Epithelial cell of esophagus (primary cell): ENCODE results near the gene HSPB3.
"Not testable (repeated sequence)": the region's sequence is repeated elsewhere in the genome, so short reads cannot be mapped to it uniquely, and the experiment has no call there.

Experiments used
- DNase-seq: peaks from one replicate; pipeline ENCODE4 v3.0.0; 2010; ENCODE audit warnings: low read depth
- H3K4me3 ChIP-seq: 2 replicates; pipeline ENCODE4 v1.5.1; 2011; ENCODE audit warnings: mild to moderate bottlenecking, low read length, control low read depth
- TF ChIP-seq, protein P1 (sequence below): IDR thresholded peaks from 2 replicates; pipeline ENCODE4 v1.5.1; 2011; ENCODE audit warnings: low read depth, mild to moderate bottlenecking, low read length, control low read depth, inconsistent platforms; ENCODE audit not compliant: insufficient read depth; ENCODE audit errors: missing control alignments

Gene HSPB3

DNA sequence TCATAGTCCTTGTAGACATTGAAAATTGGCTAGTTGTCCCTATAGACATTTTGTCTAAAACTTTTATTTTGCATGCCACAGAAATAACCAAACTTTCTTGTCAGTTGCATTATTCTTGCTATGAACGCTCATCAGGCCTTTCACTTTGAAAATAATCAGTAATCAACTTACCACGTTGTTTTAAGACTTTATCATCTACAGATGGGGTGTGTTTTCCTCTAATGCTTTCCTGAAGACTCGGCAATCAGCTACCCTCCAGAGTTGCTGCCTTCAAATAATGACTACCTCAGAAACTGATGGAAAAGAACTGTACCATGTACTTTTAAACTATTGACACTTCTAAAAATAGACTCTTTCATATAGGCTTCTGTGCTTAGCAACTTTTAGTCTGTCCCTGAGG, 33.5 kb upstream of the HSPB3 start:
- DNase-seq = no peak
- no peak overlapping the region for H3K4me3 ChIP-seq
- TF ChIP-seq, protein P1, sequence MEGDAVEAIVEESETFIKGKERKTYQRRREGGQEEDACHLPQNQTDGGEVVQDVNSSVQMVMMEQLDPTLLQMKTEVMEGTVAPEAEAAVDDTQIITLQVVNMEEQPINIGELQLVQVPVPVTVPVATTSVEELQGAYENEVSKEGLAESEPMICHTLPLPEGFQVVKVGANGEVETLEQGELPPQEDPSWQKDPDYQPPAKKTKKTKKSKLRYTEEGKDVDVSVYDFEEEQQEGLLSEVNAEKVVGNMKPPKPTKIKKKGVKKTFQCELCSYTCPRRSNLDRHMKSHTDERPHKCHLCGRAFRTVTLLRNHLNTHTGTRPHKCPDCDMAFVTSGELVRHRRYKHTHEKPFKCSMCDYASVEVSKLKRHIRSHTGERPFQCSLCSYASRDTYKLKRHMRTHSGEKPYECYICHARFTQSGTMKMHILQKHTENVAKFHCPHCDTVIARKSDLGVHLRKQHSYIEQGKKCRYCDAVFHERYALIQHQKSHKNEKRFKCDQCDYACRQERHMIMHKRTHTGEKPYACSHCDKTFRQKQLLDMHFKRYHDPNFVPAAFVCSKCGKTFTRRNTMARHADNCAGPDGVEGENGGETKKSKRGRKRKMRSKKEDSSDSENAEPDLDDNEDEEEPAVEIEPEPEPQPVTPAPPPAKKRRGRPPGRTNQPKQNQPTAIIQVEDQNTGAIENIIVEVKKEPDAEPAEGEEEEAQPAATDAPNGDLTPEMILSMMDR = no peak

DNA sequence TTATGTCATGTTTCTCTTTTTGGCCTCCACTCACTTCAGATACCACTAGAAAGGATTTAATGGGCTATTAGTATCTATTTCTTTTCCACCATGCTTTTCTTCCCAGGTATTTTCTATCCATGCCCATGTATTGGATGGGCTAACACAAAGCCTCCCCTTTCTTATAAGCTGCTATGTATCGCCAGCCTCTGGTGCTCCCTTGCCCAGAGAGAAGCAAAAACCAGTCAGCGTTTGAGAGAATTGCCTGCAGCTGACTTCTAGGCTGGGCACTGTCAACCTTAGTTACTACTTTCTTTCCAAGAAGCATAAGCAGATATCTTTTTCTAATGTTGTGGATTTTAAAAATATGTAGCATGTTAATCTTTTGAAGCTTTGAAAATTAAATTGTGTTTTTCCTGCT, 30.2 kb upstream of the HSPB3 start:
- TF ChIP-seq, protein P1 = no peak
- DNase-seq = no peak
- no peak overlapping the region for H3K4me3 ChIP-seq

DNA sequence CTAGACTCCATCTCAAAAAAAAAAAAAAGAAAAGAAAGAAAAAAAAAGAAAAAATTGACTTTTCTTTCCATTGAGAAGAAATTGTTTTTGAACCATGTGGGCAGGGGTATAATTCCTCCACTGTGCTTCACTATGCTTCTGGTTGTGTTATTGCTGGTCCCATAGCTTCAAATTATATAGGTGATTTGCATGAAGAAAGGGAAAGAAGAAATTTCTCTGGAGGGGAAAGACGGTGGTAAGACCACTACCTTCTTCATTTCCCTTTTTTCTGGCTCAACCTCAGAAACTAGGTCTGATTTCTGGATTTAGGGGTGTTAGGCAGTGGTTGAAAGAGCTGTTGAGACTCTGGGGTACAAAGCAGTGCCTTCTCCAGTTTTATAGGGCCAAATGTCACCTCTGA, 29.3 kb upstream of the HSPB3 start:
- TF ChIP-seq, protein P1 = no peak
- H3K4me3 ChIP-seq = no peak overlapping the region
- DNase-seq = no peak

DNA sequence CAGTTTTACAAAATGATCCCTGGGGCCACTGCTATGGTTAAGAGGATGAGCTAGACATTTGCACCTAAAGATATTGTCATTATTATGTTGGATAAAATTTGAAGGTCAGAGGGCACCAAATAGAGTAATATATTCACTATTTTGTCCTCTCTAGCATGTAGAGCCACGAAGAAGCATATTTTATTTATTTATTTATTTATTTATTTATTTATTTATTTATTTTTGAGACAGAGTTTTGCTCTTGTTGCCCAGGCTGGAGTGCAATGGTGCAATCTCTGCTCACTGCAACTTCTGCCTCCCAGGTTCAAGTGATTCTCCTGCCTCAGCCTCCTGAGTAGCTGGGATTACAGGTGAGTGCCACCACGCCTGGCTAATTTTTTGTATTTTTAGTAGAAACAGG, 20.8 kb upstream of the HSPB3 start:
- not testable (repeated sequence) for H3K4me3 ChIP-seq

DNA sequence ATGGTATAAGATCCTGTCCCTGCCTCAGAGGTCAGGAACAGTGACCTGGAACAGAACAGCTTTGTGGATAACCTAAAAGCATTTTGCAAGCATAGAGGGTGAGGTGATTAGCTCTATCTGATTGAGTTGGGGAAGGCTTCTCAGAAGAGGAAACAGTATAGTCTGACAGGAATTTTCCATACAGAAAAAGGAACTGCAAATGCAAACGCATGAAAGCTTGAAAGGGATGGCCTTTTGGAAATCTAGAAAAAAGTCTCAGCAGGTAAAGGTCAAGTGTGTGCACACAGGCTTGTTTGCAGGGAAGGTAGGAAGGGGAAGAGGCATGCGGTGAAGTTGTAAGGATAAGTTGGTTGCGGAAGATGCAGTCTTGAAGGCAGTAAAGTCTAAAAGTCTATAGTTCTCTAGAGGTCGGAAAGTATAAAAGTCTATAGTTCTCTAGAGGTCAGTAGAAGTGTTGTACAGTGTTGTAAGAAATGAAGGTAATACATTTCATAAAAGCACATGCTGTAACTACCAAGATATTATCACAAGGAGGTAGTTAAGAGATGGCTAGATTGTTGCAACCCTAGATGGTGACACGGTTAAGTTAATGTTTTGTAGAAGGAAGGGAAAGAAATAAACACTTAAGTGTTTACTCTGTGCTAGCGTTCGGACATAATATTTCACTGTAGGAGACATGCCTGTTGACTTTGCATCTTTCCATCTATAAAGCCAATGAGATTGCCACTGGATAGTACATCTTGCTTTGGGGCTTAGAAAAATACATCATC, 16.7 kb upstream of the HSPB3 start:
- TF ChIP-seq, protein P1 = no peak
- no peak for DNase-seq
- H3K4me3 ChIP-seq = no peak overlapping the region

More for the DNA sequence above, 20.8 kb upstream of the HSPB3 start:
- not testable (repeated sequence) for DNase-seq

DNA sequence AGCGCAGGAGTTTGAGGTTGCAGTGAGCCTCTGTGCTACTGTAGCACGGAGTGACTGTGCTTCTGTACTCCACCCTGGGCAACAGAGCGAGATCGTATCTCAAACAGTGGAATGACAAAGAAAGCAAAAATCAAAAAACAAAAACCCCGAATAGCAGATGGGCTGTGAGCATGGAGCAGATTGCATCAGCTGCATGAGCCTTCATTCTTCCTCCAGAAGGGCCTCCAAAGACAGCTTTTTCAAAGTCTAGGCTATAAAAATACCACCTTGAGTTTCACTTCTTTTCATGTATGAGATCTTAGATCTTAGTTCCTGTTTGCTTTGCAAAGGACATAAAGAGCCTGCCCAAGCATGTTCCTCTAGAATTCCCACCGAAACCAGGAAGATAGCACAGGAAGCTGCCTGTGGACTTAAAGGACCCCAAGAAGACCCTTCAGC, 15.0 kb upstream of the HSPB3 start:
- TF ChIP-seq, protein P1 = no peak
- H3K4me3 ChIP-seq = no peak overlapping the region
- DNase-seq = peak; percentile 32

DNA sequence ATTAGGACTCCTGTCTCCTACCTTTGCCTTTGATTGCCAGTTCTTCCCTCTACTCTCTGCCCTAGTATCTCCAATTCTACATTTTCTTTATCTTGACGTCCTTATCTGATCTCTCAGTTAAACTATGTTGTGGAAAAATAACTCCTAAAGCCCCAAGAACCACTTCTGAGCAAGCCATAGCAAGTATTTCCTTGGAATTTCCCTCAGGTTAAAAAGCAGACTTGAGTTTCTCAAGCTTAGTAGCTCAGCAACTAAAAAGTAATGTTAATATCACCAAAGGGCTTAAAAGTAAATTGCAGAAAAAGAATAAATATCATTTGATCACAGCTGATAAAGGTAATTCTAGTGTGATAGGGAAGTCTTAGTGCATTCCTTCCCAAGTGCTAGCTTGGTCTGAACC, 13.2 kb upstream of the HSPB3 start:
- no peak overlapping the region for H3K4me3 ChIP-seq
- peak; percentile 29 for DNase-seq
- TF ChIP-seq, protein P1 = no peak
